HG03139 (cell line): ENCODE results near the gene PRM1.
"Not testable (repeated sequence)": the region's sequence is repeated elsewhere in the genome, so short reads cannot be mapped to it uniquely, and the experiment has no call there.

Experiments used
- ATAC-seq: cut with Tn5 transposase; IDR thresholded peaks from one replicate; pipeline ENCODE4 v1.9.1; 2021; ENCODE audit not compliant: unreplicated experiment

The PRM1 gene

GRCh38 chr16:11314309-11314894, 33.3 kb upstream of the PRM1 start:
- ATAC-seq: no peak

- ATAC-seq: no peak
Measured at GRCh38 chr16:11313493-11314308, 32.6 kb upstream of the PRM1 start.

- no peak for ATAC-seq
Measured at GRCh38 chr16:11312718-11313492, 31.8 kb upstream of the PRM1 start.

GRCh38 chr16:11310997-11311561, 29.9 kb upstream of the PRM1 start:
- peak; percentile 31 for ATAC-seq

- no peak for ATAC-seq
Measured at GRCh38 chr16:11310634-11310977, 29.5 kb upstream of the PRM1 start.

- ATAC-seq: peak; percentile 42
Measured at GRCh38 chr16:11309895-11310633, 28.9 kb upstream of the PRM1 start.

- no peak for ATAC-seq
Measured at GRCh38 chr16:11308493-11309283, 27.6 kb upstream of the PRM1 start.

GRCh38 chr16:11307639-11308492, 26.7 kb upstream of the PRM1 start:
- no peak for ATAC-seq

GRCh38 chr16:11306997-11307638, 26.0 kb upstream of the PRM1 start:
- no peak for ATAC-seq

GRCh38 chr16:11306381-11306780, 25.3 kb upstream of the PRM1 start:
- no peak for ATAC-seq

- no peak for ATAC-seq
Measured at GRCh38 chr16:11303405-11304138, 22.4 kb upstream of the PRM1 start.

- ATAC-seq: no peak
Measured at GRCh38 chr16:11302977-11303376, 21.8 kb upstream of the PRM1 start.

GRCh38 chr16:11301645-11302501, 20.7 kb upstream of the PRM1 start:
- no peak for ATAC-seq

- no peak for ATAC-seq
Measured at GRCh38 chr16:11300560-11300892, 19.4 kb upstream of the PRM1 start.

GRCh38 chr16:11299865-11300559, 18.9 kb upstream of the PRM1 start:
- ATAC-seq: no peak

GRCh38 chr16:11298950-11299547, 17.9 kb upstream of the PRM1 start:
- not testable (repeated sequence) for ATAC-seq
